HG03135 (cell line): Measurements from ENCODE around the gene LYZL2.
"Not testable (repeated sequence)": the region's sequence is repeated elsewhere in the genome, so short reads cannot be mapped to it uniquely, and the experiment has no call there.

Source experiments
- ATAC-seq: cut with Tn5 transposase; IDR thresholded peaks from one replicate; pipeline ENCODE4 v1.9.1; 2021; ENCODE audit warnings: mild to moderate bottlenecking, moderate library complexity; ENCODE audit not compliant: unreplicated experiment

LYZL2 gene

GRCh38 chr10:30596013-30596412, 33.5 kb downstream of the LYZL2 start:
- ATAC-seq = no peak

GRCh38 chr10:30594077-30594476, 35.5 kb downstream of the LYZL2 start:
- ATAC-seq = no peak

- not testable (repeated sequence) for ATAC-seq
Measured at GRCh38 chr10:30592770-30593169, 36.8 kb downstream of the LYZL2 start.

GRCh38 chr10:30591249-30591670, 38.3 kb downstream of the LYZL2 start:
- no peak for ATAC-seq

GRCh38 chr10:30589441-30589840, 40.1 kb downstream of the LYZL2 start:
- no peak for ATAC-seq

- peak; percentile 84 for ATAC-seq
Measured at GRCh38 chr10:30587522-30588031, 42.0 kb downstream of the LYZL2 start.

GRCh38 chr10:30586828-30587227, 42.7 kb downstream of the LYZL2 start:
- ATAC-seq = no peak

- ATAC-seq = peak; percentile 59
Measured at GRCh38 chr10:30583778-30584415, 45.7 kb downstream of the LYZL2 start.

GRCh38 chr10:30581779-30582380, 47.7 kb downstream of the LYZL2 start:
- no peak for ATAC-seq

- ATAC-seq = no peak
Measured at GRCh38 chr10:30580676-30581075, 48.9 kb downstream of the LYZL2 start.

- no peak for ATAC-seq
Measured at GRCh38 chr10:30580241-30580640, 49.3 kb downstream of the LYZL2 start.

- ATAC-seq = no peak
Measured at GRCh38 chr10:30579574-30579973, 50.0 kb downstream of the LYZL2 start.

GRCh38 chr10:30577048-30577447, 52.5 kb downstream of the LYZL2 start:
- no peak for ATAC-seq

GRCh38 chr10:30576641-30577040, 52.9 kb downstream of the LYZL2 start:
- ATAC-seq = no peak

GRCh38 chr10:30574432-30574796, 55.1 kb downstream of the LYZL2 start:
- no peak for ATAC-seq

GRCh38 chr10:30573721-30574431, 55.7 kb downstream of the LYZL2 start:
- ATAC-seq = no peak

- ATAC-seq = no peak
Measured at GRCh38 chr10:30565449-30565848, 64.1 kb downstream of the LYZL2 start.

GRCh38 chr10:30562787-30563186, 66.8 kb downstream of the LYZL2 start:
- ATAC-seq = no peak
